ENCODE results near the gene ARHGAP28. TPM values are rescaled to one million over a fixed set of nuclear protein-coding genes. Genes with fewer than 3 reads are reported as not detected.

ARHGAP28 gene
- total RNA-seq, 2 donors from 2014 or later, result 1.8 to 3.5 TPM

DNA sequence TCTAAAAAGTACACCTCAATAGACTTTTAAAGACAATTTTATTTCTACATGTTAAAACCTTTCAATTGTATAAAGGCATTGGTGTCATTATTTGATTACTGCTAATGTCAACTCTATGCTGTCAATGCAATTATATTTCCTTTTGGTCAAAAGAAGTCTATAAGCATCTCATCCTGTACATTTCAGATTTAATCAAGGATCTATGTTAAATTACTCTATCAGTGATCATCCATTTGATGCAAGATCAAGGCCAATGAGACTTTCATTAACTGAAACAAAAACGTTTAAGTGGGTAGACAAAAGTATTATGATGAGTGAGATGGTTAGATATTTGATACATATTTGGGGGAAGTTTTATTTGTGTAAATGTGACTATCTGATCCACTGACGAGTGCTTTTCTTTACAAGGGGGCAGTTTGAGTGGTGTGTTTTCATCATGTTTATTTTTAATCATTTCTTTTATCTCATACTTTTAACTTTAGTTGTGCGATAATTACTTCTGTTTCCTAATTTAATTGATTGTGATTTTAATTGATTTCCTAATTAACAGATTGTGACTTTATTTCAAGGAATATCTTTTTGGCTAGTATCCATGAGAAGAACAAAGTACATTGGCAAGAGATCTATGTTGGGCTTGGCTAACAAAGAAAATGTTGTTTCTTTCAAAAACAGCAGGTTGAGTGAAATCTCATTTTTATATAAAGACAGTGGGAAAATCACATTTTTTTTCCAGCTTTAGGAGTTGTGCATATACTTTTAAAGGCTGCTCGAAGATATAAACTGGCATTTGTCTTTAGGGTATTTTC, 1.1 kb downstream of the ARHGAP28 start:
- intact Hi-C loops (cut with DNase I), result no loop called here
- DNase-seq (no peak), ATAC-seq (no peak)

DNA sequence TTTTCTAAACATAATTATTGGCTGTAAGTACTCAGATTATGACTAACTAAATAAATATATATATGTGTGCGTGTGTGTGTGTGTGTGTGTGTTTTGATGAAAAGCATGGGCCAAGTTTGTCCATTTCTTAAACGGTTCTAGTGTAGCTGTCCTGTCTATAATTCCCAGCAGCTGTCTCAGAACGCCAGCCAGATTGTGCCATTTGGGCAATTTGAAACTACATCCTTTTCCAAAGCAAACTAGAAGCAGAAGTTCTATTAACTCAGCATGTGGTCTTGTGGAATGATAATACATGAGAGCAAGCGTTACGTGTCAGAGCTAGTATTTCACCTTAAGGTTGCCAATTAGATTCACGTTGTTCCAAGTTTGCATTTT, 1.7 kb downstream of the ARHGAP28 start:
- intact Hi-C loops (cut with DNase I), result no loop called here
- no peak for ATAC-seq
- no peak for DNase-seq

DNA sequence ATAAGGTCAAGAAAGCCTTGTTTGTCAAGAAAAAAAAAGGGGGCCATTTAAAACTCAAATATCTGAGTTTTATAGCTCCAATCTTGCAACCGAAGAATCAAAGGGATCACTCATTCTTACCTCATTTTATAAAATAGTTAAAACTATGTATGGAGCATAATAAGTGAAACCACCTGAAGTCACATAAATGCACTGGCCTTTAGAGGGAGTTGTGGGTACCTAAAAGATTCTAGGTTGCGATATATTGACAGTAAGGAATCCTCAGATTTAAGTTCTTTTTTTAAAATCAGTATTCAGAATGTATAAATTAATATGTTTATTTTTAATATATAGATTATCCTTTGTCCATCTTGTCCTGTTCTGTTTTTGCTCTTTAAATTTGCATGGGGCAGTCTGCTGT, 3.4 kb downstream of the ARHGAP28 start:
- no peak for ATAC-seq
- DNase-seq, result no peak
- intact Hi-C loops (cut with DNase I), result no loop called here

DNA sequence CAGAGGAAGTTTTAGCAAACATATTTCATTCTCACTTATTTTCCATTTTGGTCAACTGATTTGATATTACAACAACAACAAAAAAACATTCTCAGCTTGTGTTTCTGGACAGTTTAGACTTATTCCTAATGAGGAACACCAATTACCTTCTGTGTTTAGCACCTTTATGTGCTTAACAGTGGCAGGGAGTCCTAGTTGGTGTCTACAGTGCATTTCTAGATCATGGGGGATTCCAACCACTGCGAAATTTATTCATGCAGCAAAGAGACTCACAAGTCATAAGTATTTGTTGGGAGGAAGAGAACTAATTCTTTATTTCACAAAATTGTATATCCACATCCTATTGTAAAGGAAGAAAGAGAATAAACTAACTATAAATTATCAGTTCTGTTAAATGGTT, 4.2 kb downstream of the ARHGAP28 start:
- intact Hi-C loops (cut with DNase I), result no loop called here

DNA sequence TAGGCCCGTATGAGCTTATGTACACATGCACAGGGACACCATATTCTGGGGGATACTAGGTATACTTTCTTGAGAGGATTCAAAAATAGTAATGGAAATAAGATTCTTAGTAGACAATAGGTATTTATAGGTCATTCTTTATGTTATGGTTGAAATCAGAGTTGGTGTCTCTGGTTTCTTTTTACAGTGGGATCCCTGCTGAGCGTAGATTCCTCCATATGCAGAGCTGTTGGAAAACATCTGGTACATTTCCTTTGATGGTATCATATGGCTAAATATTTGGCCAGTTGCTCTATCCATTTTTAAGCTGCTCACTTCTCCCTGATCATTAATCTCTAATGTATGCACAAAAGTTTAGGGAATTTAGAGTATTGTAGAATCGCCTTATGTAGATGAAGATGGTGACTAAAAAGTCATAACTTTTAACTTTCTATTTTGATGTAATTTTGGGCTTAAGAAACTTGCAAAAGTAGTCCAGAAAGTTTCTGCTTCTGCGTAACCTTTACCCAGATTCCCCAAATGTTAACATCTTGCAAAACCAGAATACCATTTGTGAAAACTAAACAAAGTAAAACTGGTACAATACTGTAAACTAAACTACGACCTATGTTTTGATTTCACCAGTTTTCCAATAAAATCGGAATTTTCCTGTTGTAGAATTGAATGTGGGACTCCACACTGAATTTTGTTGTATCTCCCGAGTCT, 5.4 kb downstream of the ARHGAP28 start:
- ATAC-seq (no peak), DNase-seq (no peak)
- intact Hi-C loops (cut with DNase I), result no loop called here

More for the DNA sequence above, 4.2 kb downstream of the ARHGAP28 start:
- ATAC-seq (no peak), DNase-seq (no peak)

DNA sequence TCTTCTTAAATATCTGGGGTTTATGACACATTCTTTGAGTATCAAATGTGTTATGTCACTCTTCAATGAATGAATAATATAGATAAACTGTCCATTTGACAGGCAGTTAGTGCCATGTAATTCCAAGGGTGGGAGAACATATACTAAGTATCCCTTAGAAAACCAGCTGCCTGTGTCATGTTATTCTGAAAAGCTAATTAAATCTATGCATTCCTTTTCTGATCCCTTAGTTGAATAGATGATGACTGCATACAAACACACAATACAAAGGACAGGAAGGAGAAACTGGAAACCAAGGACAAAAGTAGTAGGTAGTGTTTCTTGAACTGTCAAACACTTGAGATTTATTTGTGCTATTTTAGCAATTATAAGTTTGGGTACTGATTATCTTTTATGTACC, 8.3 kb downstream of the ARHGAP28 start:
- ATAC-seq, result no peak
- no peak for DNase-seq
- intact Hi-C loops (cut with DNase I), result no loop called here

DNA sequence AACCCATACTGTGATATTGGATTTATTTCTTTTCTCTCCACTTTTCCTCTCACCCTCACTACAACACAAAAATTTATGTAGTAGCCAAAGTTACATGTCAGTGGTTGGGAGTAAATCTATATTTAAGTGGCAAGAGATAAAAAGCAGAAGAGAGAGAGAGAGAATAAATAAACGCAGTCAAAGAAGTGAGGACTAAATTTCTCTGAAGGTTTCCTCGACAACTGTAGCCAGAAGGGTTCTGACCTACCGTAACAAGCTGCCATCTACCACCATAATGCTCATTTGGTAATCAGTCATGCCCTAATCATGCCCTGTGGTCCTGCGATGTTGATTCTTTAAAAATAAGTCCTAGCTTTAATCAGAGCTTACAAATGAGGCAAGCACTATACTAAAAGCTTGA, 9.1 kb downstream of the ARHGAP28 start:
- intact Hi-C loops (cut with DNase I), result no loop called here
- DNase-seq (no peak), ATAC-seq (no peak)

DNA sequence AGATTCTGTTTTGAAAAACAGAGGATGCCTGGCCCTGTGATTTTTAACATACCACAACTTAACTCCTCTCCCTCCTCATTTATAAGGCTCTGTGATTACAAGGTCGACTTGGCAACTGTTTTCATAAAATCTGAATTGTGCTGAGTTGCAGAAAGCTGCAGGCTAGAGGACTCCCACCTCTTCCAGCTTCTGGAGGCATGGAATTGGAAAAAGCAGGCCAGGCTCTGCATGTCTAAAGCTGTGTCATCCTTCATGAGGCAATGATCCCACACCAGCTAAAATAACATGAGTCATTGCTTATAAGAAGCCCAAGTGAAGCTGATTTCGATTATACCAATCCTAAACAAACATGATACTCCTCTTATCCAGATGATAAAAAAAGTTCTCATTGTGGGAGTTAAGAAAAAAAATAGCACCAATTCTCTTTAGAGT, 11.7 kb downstream of the ARHGAP28 start:
- ATAC-seq, result peak; percentile 95 to 99
- intact Hi-C loops (cut with DNase I), result loop anchor here in 1 of 2 donors (10.0 kb wide), 1 partner anchor 144 kb away; no protein-coding TSS in a partner anchor
- peak; percentile 58 for DNase-seq

DNA sequence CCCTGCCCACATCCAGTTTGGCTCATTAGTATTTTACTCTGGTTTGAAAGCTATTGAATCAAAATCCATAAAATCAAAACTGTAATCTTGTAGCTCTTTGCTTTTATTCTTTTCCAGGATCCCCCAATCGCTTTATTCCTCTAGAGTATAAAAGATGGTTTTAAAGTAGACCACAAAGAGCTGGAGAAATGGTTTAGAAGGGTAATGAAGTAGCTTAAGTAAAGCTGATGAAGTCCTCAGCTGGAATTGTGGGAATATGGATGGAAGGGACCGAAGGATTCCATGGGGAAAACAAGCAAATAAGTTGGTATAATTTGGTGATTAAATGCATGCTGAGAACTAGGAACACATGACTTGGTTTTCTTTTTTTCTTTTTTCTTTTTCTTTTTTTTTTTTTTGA, 12.3 kb downstream of the ARHGAP28 start:
- no peak for ATAC-seq
- DNase-seq, result no peak
- intact Hi-C loops (cut with DNase I), result loop anchor here in 1 of 2 donors (10.0 kb wide), 1 partner anchor 143 kb away; no protein-coding TSS in a partner anchor

DNA sequence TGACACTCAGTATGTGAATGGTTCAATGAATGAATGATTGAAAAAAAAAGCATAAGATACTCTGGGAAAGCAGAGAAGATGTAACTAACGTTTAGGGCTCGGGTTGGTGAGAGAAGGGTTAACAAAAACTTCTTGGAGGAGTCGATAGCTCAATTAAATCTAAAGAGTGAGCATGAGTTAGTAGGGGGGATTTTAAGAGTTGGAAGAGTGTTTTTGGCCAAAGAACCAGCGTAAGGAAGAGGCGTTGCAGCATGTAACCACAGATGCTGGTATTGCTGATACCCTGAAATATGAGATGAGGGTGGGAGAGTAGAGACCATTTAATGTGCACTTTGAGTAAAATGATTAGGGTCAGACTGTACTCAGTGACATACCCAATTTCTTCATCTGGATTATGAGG, 14.5 kb downstream of the ARHGAP28 start:
- DNase-seq (no peak), ATAC-seq (no peak)
- intact Hi-C loops (cut with DNase I), result loop anchor here in 1 of 2 donors (10.0 kb wide), 1 partner anchor 141 kb away; no protein-coding TSS in a partner anchor

DNA sequence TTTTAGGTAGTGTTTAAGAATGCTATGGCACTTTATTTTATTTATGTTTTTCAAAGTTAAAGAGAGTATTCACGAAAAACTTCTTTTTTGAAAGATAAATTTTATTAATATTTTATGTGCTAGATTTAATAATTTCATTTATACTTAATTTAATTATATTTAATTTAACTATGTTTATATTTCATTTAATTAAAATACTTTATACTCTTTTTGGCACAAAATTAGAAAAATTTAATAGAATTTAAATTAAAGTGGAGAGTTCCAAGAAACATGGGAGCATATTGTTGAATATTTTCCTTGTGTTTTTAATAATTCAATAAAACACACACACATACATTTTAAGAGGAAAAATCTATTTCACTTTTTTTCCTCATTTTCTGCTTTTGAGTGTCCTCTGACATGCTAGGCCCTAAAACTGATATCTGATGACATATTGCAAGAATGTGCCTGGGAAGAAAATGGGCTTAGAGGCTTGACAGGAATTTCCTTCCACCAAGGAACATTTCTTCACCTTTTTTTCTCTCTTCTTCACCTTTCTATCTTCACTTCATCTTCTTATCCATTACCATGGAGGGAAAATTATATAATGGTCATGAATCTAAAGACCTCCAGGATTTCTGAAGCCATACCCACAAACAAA, 15.4 kb downstream of the ARHGAP28 start:
- DNase-seq, result no peak
- intact Hi-C loops (cut with DNase I), result loop anchor here in 1 of 2 donors (10.0 kb wide), 1 partner anchor 140 kb away; no protein-coding TSS in a partner anchor
- no peak for ATAC-seq

DNA sequence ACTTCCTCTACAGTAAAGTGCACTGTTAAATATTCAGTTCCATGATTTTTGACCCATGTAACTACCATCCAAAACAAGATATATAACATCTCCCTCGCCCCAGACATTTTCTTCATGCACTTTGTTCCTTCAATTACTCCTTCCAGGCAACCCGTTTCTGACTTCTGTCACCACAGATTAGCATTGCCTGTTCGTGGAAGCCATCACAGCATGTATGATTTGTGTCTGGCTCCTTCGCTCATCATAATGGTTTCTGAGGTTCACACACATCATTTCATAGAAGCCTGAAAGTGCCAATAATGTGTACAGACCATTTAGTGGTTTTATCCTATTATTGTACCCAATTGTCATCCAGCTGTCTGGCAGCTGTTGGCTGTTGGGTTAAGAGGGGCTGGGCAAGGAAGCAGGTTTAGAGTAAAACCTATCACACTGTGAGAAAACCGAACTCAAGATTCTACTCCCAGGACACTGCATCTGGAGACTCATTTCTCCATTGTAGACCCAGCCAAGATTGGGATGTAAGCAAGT, 16.1 kb downstream of the ARHGAP28 start:
- no peak for DNase-seq
- intact Hi-C loops (cut with DNase I), result loop anchor here in 1 of 2 donors (10.0 kb wide), 1 partner anchor 139 kb away; no protein-coding TSS in a partner anchor
- no peak for ATAC-seq

DNA sequence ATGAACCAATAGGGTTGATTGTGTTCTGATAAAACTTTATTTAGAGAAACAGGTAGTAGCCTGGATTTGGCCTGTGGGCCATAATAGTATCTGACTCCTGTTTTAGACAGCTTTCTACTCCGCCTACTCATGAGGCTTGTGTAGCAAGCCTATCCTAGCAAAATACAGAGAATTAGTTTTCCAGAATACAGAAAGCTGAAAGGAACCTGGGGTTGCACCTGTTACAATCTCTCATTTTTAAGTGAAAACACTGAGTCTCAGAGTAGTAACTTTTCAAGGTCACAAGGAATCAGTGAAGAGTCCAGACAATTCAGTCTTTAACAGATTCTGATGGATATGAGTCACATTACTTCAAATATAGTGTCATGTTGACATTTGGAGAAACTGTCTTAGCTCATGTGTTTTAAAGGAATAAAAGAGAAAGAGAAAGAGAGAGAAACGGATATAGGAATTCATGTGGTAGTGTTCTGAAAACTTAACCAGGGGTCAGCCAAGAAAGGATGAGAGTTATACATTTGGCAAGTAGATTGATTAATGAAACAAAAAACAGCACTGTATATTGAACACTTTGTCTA, 17.0 kb downstream of the ARHGAP28 start:
- ATAC-seq (no peak), DNase-seq (no peak)
- intact Hi-C loops (cut with DNase I), result loop anchor here in 1 of 2 donors (10.0 kb wide), 1 partner anchor 138 kb away; no protein-coding TSS in a partner anchor

DNA sequence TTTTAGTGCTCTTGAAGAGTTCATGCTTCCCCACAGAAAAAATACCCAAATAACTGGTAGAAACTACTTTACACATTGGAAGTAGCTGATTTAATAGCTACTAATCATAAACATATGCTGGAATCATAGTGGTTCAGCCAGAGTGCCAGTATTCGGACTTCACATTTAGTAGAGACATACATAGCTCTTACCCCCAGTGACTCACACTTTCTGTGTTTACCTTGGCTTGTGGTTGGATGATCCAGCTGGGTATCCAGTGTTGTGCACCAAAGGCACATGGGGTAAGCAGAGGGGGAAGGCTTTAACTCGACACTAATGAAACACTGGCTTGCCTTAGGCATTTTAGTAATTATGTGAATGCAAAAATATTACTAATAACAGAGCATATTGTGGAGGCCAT, 18.1 kb downstream of the ARHGAP28 start:
- intact Hi-C loops (cut with DNase I), result loop anchor here in 1 of 2 donors (10.0 kb wide), 1 partner anchor 137 kb away; no protein-coding TSS in a partner anchor
- peak in 1 of 2 donors; percentile 80 for ATAC-seq
- no peak for DNase-seq

DNA sequence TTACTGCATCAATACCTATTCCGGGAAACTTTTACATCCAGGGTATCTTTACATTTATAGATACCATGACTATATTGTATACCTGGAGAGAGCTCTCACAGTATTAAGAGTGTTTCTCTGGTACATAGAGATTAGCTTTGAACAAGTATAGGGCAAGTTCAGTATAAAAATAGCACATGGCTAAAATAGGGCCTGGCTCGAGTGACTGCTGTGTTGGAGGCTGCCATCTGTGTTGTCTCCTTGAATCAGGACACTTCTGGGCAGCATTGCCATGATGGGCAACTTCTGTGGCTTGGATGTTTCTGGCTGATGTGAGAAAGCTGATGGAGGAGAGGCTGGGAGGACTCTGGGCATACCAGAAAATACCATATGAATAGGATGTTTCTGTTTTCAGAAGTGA, 18.7 kb downstream of the ARHGAP28 start:
- peak; percentile 73 to 86 for ATAC-seq
- intact Hi-C loops (cut with DNase I), result loop anchor here in 1 of 2 donors (10.0 kb wide), 1 partner anchor 137 kb away; no protein-coding TSS in a partner anchor
- DNase-seq, result no peak

DNA sequence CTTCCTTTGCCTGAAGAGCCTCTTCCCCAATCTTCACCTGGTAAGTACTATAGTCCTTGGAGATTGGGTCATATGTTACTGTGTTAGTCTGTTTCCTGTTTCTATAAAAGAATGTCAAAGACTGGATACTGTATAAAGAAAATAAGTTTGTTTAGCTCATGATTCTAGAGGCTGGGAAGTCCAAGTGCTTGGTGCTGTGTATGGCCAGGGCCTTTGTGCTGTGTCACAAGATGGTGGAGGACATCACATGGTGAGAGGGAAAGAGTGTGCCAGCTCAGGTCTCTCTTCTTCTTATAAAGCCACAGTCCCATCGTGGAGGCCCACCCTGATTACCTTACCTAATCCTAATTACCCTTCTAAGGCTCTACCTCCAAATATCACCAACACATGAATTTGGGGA, 20.9 kb downstream of the ARHGAP28 start:
- intact Hi-C loops (cut with DNase I), result no loop called here
- no peak for ATAC-seq
- DNase-seq, result no peak

DNA sequence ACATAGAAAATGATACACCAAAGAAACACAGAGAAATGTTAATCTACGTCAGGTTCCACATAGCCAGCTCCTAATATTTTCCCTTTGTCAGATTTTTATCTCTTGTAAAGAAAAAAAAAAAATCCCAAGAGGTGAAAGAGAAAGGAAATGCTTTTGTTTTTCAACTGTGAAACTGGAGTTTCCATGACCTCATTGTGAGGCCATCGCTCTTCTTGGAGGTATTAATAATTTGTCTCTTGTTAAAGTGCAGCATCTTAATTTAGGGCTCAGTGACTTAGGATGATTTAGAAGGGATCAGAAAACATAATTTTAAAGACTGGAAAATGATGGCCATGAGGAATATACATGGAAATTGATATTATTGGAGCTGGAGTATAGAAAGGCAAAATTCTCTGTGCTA, 21.7 kb downstream of the ARHGAP28 start:
- intact Hi-C loops (cut with DNase I), result no loop called here
- ATAC-seq (no peak), DNase-seq (no peak)

DNA sequence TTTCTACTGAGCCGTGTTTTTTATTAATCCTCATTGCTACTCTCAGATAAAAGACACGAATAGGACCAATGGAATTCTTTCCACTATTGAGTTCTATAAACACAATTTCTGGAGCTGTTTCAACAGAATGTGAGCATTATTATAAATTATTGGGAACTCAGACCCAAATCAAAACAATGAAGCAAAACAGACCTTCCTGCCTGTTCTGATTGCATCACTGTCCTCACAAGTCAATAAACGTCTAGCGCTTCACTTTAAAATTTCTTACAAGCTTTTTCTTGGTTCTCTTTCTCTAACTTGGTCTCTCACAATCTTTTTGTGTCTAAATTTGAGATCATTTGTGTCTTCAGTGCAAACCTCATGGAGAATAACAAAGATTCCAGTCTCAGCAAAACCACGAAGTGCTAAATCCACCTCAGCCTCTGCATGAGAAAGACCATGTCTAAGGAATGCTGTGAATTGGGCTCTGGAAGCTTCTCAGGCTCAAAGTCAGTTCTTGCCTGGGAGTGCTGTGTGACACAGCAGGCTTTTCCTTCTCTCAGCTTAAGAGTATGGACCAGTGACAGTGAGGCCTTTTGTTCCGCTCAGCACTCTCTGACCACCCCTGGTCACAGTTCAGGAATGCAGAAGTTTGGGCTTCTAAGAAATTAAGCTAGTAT, 22.8 kb downstream of the ARHGAP28 start:
- intact Hi-C loops (cut with DNase I), result no loop called here
- DNase-seq (no peak), ATAC-seq (peak; percentile 38 to 58)

DNA sequence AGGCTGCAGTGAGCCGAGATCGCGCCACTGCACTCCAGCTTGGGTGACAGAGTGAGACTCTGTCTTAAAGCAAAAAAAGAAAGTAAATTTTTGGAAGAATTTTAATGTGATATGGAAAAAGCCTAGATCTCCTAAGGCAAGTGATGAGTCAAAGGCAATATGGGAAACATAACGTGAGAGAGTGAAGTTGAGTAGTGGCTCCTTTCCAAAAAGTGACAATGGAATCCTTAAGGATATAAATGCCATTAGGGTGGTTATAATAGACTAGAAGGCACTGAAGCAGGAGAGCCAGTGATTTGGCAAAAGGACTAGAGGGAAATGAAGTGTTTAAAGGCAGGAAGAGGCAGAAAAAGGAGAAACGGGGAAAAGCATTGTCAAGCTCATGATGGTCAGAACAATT, 25.6 kb downstream of the ARHGAP28 start:
- intact Hi-C loops (cut with DNase I), result no loop called here
- DNase-seq, result no peak
- ATAC-seq, result no peak

Data from left cardiac atrium (tissue), 4 donors.